NCI-H187 (cell line): ENCODE results near the gene GALNT16.
"Not testable (repeated sequence)": the region's sequence is repeated elsewhere in the genome, so short reads cannot be mapped to it uniquely, and the experiment has no call there.

Experiments
- DNase-seq, 2 experiments: peaks; one replicate each; lab custom pipeline; 2025; lab: John Stamatoyannopoulos, UW

Gene GALNT16

GRCh38 chr14:69285661-69286255 lies 25.8 kb downstream of the GALNT16 start:
- no peak for DNase-seq

- DNase-seq: no peak
These were observed 27.4 kb downstream of the GALNT16 start for GRCh38 chr14:69287098-69288010.

GRCh38 chr14:69288011-69288771 lies 28.2 kb downstream of the GALNT16 start:
- DNase-seq: peak in 1 of 2 experiments; percentile 58

DNA sequence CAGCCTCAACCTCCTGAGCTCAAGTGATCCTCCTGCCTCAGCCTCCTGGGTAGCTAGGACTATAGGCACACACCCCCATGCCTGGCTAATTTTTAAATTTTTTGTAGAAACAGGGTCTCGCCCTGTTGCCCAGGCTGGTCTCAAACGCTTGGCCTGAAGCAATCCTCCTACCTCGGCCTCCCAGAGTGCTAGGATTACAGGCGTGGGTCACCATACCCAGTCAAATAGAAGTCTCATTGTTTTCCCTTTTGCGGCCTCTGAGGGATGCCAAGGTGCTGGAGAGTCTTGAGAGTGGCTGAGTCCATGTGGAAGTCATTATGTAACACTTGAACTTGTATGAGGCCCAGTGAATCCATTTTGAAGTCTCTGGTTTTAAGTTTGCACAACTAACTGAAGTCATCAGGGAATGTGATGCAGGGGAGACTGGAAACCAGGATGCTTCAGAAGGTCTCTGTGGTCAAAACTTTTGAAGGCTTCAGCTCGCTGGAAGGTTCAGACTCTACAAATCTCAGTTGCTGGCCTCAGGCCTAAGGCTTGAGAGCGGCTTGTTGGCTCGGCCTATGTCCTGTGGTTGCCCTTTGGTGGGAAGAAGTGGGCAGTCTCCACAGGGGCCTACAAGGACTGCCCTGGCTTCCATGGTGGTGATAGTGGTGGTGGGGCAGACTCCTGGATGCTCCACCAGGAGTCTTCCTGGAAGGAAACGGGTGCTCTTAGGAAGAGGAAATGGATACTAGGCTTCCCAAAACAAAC lies 29.2 kb downstream of the GALNT16 start:
- no peak for DNase-seq

- no peak for DNase-seq
These were observed 30.0 kb downstream of the GALNT16 start for GRCh38 chr14:69289811-69290520.

DNA sequence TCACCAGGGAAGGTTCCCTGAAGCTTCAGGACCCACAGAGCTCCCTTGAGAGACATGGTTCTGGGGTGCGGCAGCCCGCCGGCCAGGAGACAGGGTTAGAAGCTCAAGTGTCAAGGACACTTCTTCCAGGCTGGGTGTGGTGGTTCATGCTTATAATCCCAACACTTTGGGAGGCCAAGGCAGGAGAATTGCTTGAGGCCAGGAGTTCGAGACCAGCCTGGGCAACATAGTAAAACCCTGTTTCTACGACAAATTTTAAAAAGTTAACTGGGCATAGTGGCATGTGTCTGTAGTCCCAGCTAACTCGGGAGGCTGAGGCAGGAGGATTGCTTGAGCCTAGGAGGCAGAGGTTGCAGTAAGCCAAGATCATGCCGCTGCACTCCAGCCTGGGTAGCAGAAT lies 30.9 kb downstream of the GALNT16 start:
- DNase-seq: not testable (repeated sequence)

DNA sequence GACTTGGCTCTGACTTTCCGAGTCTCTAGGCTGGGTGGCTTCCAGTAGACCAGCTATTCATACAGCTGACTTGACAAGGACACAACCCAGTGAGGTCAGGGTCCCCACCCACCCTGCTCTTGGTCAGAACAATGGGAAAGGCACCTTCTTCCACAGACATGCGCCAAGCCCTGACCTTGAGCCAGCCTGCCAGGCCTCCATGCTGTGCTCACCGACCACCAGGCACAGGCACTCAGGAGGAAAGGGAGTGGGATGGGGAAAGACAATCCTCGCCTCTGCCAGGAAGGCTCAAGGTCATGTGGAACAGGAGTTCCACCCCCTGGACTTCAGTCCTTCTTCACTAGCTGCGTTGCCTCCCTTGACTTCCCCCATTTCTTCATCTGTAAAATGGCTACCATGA lies 31.4 kb downstream of the GALNT16 start:
- no peak for DNase-seq

DNA sequence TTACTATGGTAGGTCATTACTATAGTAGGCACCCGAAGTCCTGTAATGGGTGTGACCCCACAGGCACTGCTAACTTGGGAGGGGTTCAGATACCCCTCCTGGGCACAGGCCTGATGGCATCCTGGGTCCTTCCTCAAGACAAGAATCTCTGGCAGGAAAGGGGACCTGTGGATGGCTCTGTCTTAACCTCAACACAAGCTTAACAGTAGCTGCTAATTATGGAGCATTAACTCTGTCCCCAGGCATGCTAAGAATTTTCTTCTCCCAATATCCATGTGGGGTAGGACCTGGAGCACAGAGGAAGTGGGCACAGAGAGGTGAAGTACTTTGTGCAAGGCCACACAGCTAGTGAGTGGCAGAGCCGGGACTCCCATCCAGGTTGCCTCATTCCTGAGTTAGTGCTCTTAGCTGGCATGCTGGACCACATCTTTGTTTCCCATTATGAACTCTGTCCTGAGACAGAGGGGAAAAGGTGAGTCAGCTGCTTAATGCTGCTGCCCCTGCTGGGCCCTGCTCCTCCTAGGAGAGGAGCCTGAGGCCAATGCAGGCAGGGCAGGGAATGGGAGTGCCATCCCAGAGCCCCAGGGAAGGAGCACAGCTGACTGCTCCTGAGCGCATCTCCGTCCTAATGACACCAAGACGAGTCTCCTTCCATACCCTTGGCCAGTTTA lies 32.1 kb downstream of the GALNT16 start:
- no peak for DNase-seq

DNA sequence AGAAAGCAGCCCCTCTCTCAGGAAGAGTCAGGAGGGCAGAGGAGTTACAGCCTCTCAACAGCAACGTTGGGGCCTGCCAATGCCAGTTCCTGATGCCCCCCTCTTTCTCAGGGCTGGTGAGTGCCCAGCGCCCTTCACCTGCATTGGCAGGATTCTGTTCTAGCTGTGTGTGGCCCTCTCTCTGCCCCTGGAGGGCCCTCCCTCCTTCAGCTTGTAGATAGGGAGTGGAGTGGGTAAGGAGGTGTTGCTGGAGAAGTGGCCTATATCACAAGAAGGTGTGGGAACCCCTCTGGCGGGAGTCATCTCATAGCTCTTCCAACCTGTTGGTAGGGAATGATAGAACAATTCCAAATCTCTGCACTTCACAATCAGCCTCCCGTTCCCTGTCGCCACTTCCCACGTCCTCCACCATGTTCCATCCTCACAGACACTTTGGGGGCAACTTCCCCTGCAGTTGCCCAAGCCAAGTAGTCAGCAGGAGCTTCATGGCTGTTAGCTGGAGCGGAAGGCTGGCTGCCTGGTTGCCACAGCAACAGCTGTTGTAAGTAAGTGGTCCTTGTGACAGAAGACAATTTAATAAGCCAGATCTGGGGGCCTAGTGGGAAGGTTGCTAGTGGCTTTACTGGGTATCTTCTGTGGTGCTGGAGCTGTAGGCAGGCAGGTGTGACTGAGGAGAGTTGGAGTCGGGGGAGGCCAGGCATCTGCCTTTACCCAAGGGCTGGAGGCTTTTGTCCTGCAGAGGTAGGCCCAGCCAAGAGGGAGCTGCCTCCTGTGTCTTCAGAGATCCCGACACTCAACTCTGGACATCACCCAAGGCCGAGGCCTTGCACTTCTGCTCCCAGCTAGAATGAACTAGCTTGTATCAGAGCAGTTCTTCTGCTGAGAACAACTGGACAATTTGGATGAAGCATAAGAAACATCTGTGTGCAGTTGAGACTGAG lies 38.4 kb downstream of the GALNT16 start:
- no peak for DNase-seq

GRCh38 chr14:69299286-69300035 lies 39.5 kb downstream of the GALNT16 start:
- DNase-seq: no peak

GRCh38 chr14:69300601-69301221 lies 40.8 kb downstream of the GALNT16 start:
- DNase-seq: no peak

- no peak for DNase-seq
These were observed 43.1 kb downstream of the GALNT16 start for GRCh38 chr14:69303086-69303485.

GRCh38 chr14:69312608-69313007 lies 52.6 kb downstream of the GALNT16 start:
- DNase-seq: no peak

GRCh38 chr14:69313176-69313575 lies 53.2 kb downstream of the GALNT16 start:
- no peak for DNase-seq

GRCh38 chr14:69314327-69314726 lies 54.4 kb downstream of the GALNT16 start:
- no peak for DNase-seq

- DNase-seq: no peak
These were observed 55.3 kb downstream of the GALNT16 start for GRCh38 chr14:69315301-69315700.

DNA sequence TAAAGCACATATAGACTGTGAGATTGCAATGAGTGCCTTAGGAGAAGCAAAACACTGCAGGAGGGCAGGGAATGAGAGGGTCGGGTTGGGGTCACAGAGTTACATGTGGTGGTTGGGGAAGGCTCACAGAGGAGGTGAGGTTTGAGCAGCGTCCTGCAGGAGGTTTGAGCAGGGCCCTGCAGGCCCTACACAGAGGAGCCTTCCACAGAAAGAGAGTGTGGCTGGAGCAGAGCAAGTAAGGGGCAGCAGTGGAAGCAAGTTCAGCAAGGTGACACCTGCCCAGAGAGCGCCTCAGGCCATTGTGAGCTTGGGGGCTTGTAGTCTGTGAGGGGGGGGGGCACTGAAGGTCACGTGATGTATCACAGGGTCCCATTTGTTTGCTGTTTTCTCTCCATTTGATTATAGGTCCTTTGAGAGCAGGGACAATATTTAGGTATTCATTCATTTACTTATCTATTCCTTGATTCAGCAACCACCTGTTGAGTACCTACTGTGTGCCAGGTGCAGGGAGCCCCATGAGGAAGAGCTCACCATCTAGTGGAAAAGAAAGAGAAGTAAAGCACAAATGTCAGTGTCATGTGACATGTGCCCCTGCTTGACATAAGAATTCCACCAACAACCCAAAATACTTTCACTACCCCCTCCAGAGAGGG lies 56.6 kb downstream of the GALNT16 start:
- no peak for DNase-seq
